Fibroblast of pulmonary artery (primary cell): ENCODE data around the gene ASAP3.

Source experiments
- DNase-seq: peaks from one replicate; pipeline ENCODE4 v3.0.0-alpha.2; 2010; ENCODE audit warnings: low read depth
- H3K4me3 ChIP-seq: replicated peaks from 2 replicates; pipeline ENCODE4 v1.5.1; 2011; ENCODE audit warnings: low read depth, mild to moderate bottlenecking, control low read depth, low read length, moderate library complexity
- TF ChIP-seq, protein P1 (sequence below): IDR thresholded peaks from 2 replicates; pipeline ENCODE4 v1.5.1; 2011; ENCODE audit warnings: mild to moderate bottlenecking, control low read depth, low read length, inconsistent platforms; ENCODE audit errors: missing control alignments

Gene ASAP3

DNA sequence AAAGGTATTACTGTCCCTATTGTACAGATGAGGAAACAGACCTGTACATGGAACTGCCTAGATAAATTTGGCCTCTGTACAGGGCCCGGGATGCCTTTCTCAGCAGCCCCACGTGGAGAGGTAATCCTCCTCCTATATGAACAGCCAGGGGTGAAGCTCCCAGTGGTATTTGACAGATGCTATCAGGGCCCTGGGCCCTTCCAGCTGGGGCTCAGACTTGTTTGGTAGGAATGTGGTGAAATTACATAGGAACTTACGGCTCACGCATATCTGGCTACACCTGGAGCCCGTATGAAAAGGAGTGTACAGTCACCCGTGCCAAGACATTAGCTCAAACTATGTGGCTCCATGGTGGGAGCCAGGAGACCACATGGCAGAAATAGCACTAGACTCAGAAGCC, 34.7 kb downstream of the ASAP3 start:
- no peak for DNase-seq
- TF ChIP-seq, protein P1, sequence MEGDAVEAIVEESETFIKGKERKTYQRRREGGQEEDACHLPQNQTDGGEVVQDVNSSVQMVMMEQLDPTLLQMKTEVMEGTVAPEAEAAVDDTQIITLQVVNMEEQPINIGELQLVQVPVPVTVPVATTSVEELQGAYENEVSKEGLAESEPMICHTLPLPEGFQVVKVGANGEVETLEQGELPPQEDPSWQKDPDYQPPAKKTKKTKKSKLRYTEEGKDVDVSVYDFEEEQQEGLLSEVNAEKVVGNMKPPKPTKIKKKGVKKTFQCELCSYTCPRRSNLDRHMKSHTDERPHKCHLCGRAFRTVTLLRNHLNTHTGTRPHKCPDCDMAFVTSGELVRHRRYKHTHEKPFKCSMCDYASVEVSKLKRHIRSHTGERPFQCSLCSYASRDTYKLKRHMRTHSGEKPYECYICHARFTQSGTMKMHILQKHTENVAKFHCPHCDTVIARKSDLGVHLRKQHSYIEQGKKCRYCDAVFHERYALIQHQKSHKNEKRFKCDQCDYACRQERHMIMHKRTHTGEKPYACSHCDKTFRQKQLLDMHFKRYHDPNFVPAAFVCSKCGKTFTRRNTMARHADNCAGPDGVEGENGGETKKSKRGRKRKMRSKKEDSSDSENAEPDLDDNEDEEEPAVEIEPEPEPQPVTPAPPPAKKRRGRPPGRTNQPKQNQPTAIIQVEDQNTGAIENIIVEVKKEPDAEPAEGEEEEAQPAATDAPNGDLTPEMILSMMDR = no peak

DNA sequence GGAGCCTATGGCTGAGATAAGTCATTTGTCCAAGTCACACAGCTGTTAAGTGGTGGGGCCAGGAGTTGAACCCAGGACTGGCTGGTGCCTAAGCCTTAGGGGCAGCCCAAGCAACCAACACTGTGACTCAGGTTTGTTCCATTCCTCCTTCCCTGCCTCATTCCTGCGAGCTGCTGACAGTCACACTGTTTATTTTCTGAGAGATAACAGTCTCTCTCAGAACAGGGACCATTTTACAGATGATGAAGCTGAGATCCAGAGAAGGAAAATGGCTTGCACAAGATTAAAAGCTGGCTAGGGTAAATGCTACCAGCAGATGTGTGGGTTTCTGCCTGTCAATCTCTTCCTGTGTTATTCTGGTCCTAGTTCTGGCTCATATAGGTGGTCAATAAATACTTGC, 35.1 kb downstream of the ASAP3 start:
- TF ChIP-seq, protein P1 = no peak
- H3K4me3 ChIP-seq = no peak overlapping the region
- no peak for DNase-seq

More for the DNA sequence above, 34.7 kb downstream of the ASAP3 start:
- no peak overlapping the region for H3K4me3 ChIP-seq

DNA sequence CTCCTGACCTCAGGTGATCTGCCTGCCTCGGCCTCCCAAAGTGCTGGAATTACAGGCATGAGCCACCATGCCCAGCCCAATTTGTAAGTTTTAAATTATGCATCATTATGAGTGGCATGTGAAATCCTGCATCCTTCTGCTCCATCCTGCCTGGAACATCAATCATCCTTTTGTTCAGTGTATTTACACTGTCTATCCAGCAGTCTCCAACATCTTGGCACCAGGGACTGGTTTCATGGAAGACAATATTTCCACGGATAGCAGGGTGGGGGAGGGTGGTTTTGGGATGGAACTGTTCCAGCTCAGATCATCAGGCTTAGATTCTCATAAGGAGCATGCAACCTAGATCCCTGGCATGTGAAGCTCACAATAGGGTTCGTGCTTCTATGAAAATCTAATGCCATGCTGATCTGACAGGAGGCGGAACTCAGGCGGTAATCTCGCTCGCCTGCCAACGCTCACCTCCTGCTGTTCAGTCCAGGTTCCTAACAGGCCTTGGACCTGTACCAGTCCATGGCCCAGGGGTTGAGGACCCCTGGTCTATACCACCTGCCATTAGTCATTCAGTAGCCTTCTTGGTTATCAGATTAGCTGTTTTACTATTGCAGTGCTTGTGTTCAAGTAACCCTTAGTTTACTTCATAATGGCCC, 37.2 kb downstream of the ASAP3 start:
- DNase-seq = no peak
- H3K4me3 ChIP-seq = no peak overlapping the region
- TF ChIP-seq, protein P1 = no peak

DNA sequence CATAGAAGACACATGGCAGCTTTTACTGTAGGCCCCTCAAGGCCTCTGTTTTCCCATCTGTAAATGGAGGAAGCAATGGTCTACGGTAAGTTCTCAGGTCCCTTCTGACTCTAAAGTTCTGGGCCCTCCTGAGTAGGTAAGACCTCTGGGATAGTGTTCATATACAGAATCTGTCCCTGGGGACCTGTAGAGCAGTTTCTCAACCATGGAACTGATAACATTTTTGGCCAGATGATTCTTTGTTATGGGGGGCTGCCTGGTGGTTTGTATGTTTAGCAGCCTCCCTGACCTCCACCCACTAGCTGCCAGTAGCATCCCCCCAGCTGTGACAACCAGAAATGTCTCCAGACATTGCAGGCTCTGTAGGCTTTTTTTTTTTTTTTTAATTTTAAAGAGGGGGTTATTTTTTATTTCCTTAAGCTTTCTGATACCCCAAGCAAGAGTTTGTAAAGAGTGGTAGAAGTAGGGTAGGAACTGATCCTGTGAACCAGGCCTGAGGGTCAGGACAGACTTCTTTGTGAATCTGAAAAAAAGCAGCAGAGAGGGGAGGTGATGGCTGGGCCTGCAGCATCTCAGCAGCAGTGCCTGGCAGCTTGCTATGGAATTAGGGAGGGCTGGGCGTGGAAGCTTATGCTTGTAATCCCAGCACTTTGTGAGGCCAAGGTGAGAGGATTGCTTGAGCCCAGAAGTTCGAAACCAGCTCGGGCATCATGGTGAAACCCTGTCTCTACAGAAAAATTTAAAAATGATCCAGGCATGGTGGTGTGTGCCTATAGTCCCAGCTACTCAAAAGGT, 39.2 kb downstream of the ASAP3 start:
- peak overlapping the region; percentile 26 for H3K4me3 ChIP-seq
- peak; percentile 29 for DNase-seq
- TF ChIP-seq, protein P1 = no peak

DNA sequence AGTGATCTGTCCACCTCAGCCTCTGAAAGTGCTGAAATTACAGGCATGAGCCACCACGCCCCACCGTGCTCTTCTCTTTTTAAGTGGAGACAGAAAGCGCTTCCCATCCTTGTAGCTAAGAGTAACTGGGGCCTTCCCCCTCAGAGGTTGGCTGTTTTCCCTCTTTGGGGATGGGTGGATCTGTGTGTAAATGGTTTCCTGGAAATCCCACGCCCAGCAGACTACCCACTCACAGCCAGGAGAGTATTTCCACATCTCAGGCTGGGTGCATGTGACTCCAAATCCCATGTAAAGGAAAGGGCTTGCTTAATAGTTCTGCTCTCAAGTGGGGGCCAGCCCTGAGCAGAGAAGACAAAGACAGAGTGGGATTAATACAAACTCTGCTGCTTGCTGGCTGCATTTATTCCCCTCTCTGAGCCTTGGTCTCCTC, 39.9 kb downstream of the ASAP3 start:
- TF ChIP-seq, protein P1 = no peak
- DNase-seq = peak; percentile 99
- H3K4me3 ChIP-seq = peak overlapping the region; percentile 26

DNA sequence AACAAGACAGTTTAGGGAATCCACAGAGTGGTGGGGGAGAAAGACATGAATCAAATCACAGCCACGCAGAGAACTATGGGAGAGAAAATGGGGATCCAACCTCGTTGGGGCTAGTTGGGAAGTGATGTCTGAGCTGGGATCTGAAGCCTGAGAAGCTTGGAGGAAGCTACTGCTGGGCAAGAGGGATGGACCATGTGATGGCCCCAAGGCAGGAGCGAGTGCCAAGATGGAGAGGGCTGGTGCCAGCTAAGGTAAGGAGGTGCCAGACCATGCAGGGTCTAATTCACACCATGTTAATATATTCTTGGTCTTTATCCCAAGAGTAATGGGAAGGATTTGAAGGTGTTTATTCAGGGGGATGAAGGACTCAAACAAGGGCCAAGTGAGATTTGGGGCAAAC, 41.2 kb downstream of the ASAP3 start:
- DNase-seq = no peak
- TF ChIP-seq, protein P1 = no peak
- no peak overlapping the region for H3K4me3 ChIP-seq
